Esophagus (tissue), 2 donors: Measurements from ENCODE around the gene PRKAR1B. TPM values are rescaled to one million over a fixed set of nuclear protein-coding genes. Genes with fewer than 3 reads are reported as not detected.
A peak's percentile ranks its signal among the peaks of the same experiment; 100 is the strongest.

Experiments used
- H3K27ac ChIP-seq, 2 donors: one replicate each; pipeline ENCODE4 v1.5.1; 2013; ENCODE audit warnings: low read depth in 2 of 2, mild to moderate bottlenecking in 2 of 2, inconsistent platforms in 1 of 2, low read length in 1 of 2, moderate library complexity in 1 of 2
- H3K27me3 ChIP-seq, 2 donors: one replicate each; pipeline ENCODE4 v1.6.1; 2013; ENCODE audit warnings: low read length in 2 of 2, control low read depth in 1 of 2, mild to moderate bottlenecking in 1 of 2; ENCODE audit not compliant: insufficient read depth in 2 of 2, control insufficient read depth in 1 of 2
- H3K36me3 ChIP-seq, 2 donors: one replicate each; pipeline ENCODE4 v1.6.1; 2013; ENCODE audit warnings: low read length in 1 of 2; ENCODE audit not compliant: control insufficient read depth in 2 of 2, insufficient read depth in 2 of 2
- H3K4me1 ChIP-seq, 2 donors: one replicate each; pipeline ENCODE4 v1.6.1; 2013; ENCODE audit warnings: low read length in 1 of 2; ENCODE audit not compliant: control insufficient read depth in 2 of 2, insufficient read depth in 2 of 2
- H3K4me3 ChIP-seq, 2 donors: one replicate each; pipeline ENCODE4 v1.5.1; 2013; ENCODE audit warnings: low read length in 2 of 2, mild to moderate bottlenecking in 2 of 2, low read depth in 1 of 2, moderate library complexity in 1 of 2
- H3K9me3 ChIP-seq, 2 donors: one replicate each; pipeline ENCODE4 v1.6.1; 2013; ENCODE audit warnings: mild to moderate bottlenecking in 2 of 2, low read depth in 1 of 2, low read length in 1 of 2, moderate library complexity in 1 of 2; ENCODE audit not compliant: control insufficient read depth in 2 of 2, insufficient read depth in 1 of 2
- WGBS, 2 donors: extraction: QIAGEN DNeasy Blood & Tissue Kit; methylation state at CpG; one replicate each; pipeline ENCODE4 v1.1.7; 2013; 5-methylcytosine and 5-hydroxymethylcytosine counted together
- polyA plus RNA-seq, 2 donors: library from polyadenylated mRNA; stranded (reverse); fragments of 200-250 nt; gene quantifications; one replicate each; pipeline ENCODE4 v1.2.3, GENCODE V29; 2013
- donor health status: healthy with polysubstance abuse.
- donor health status: Bipolar disorder and iron deficiency.

Gene PRKAR1B
- polyA plus RNA-seq, 2 donors: 10.4 to 10.9 TPM

GRCh38 chr7:604884-605531 is 122.1 kb downstream of the PRKAR1B start:
- Histone ChIP-seq H3K27ac (peak overlapping the region; percentile 81), H3K4me1 (peaks cover 0 to 7% of the 10 kb centered on the region in 2 donors), H3K27me3 (no peaks in the 10 kb centered on the region), H3K9me3 (no peaks in the 10 kb centered on the region), H3K4me3 (peak overlapping the region in 1 of 2 donors; percentile 26), H3K36me3 (peaks cover 0 to 2% of the 10 kb centered on the region in 2 donors)
- 72 to 78% methylated on average over 28 of the region's 28 CpGs for WGBS, 2 donors

DNA sequence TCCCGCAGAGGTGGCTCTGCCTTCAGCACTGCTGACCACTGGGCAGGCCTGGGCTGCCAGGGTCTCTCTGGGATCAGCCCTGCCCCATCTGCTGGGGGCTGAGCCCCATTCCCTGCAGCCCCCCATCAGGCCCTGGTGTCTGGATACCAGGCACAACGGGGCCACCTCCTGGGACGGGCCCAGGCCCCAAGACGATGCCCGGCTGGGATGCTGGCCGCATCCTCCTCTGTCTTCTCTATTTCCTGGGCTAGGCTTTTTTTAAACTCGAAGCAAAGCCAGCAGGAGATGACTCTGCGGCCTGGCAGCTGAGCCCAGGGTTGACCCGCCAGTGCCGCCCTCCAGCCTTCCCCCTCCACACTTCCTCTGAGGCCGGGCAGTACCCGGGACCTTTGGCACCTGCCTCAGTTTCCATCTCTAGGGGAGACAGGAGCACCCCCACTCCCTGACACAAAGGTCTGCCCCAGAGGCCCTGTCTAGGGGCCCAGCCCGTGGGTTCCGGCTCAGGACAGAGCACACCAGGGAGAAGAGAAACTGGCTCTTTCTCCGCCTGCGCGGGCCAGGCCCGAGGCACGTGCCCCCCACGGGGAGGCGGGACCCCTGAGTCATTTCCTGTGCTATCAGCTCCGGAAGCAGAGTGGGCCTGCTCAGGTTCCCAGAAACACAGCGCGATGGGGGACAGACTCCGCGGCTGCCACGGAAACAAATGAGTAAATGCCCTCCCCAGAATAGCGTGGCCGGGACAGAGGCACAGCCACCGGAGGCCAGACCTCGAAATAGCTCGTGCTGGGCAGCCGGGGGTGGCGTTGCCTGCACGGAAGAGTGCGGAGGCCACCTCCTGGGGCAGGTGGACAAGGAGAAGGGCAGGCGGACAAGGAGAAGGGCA is 122.8 kb downstream of the PRKAR1B start:
- Histone ChIP-seq H3K4me1 (peaks cover 0 to 5% of the 10 kb centered on the region in 2 donors), H3K27me3 (no peaks in the 10 kb centered on the region), H3K27ac (peak overlapping the region; percentile 81), H3K4me3 (peak overlapping the region in 1 of 2 donors; percentile 26), H3K36me3 (peaks cover 0 to 2% of the 10 kb centered on the region in 2 donors), H3K9me3 (no peaks in the 10 kb centered on the region)
- WGBS, 2 donors: 59 to 63% methylated on average over 36 to 37 of the region's 37 CpGs

- Histone ChIP-seq H3K4me1 (peaks cover 0 to 5% of the 10 kb centered on the region in 2 donors), H3K27ac (peak overlapping the region; percentile 53 to 81), H3K4me3 (no peak overlapping the region), H3K27me3 (no peaks in the 10 kb centered on the region), H3K36me3 (peaks cover 0 to 2% of the 10 kb centered on the region in 2 donors), H3K9me3 (no peaks in the 10 kb centered on the region)
- 88 to 90% methylated on average over 12 of the region's 12 CpGs for WGBS, 2 donors
Measured at GRCh38 chr7:603152-603951, 123.7 kb downstream of the PRKAR1B start.

GRCh38 chr7:602341-603141 is 124.5 kb downstream of the PRKAR1B start:
- no peaks in the 10 kb centered on the region for H3K27me3 ChIP-seq
- no peaks in the 10 kb centered on the region for H3K9me3 ChIP-seq
- peaks cover 0 to 2% of the 10 kb centered on the region in 2 donors for H3K36me3 ChIP-seq
- H3K4me1 ChIP-seq: peaks cover 0 to 5% of the 10 kb centered on the region in 2 donors
- 69 to 70% methylated on average over 35 to 38 of the region's 38 CpGs for WGBS, 2 donors
- H3K27ac ChIP-seq: peak overlapping the region; percentile 53 to 81
- no peak overlapping the region for H3K4me3 ChIP-seq

DNA sequence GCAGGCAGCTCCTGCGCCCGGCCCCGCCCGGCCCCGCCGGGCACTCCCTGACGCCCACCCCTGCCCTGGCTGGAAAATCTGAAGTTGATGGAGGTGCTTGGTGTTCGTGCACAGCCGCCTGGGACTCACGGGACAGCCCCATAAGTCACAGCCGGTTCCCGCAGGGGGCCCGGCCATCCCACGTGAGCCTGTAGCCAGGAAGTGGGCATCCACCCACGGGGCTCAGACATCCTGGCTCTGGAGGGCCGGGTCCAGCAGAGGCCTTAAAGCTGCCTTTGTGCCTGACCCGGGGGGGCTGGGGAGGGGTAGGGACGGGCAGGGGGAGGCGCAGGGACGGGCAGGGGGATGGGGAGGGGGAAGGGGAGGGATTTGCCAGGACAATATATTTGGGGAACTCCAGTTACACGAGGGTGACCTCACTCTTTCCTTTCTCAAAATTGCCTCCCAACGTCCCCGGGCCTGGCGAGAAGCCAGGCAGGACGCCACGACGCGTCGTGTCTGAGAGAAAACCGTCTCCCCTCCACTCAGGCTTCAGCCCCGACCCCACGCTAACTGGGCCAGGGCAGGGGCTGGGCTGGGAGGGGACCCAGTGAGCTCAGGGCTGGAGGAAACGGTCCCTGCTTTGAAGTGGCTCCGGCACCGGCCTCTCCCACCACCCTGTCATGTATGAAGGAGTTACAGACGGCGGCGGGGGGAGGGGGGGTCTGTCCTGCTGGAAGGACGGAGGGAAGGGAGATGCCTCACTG is 125.3 kb downstream of the PRKAR1B start:
- Histone ChIP-seq H3K4me3 (no peak overlapping the region), H3K27me3 (no peaks in the 10 kb centered on the region), H3K9me3 (no peaks in the 10 kb centered on the region), H3K36me3 (peaks cover 0 to 2% of the 10 kb centered on the region in 2 donors), H3K27ac (peak overlapping the region; percentile 53 to 81), H3K4me1 (peaks cover 0 to 5% of the 10 kb centered on the region in 2 donors)
- 39 to 40% methylated on average over 36 to 39 of the region's 39 CpGs for WGBS, 2 donors

GRCh38 chr7:601036-601594 is 126.0 kb downstream of the PRKAR1B start:
- no peaks in the 10 kb centered on the region for H3K27me3 ChIP-seq
- no peak overlapping the region for H3K4me3 ChIP-seq
- H3K36me3 ChIP-seq: peaks cover 0 to 2% of the 10 kb centered on the region in 2 donors
- peaks cover 0 to 5% of the 10 kb centered on the region in 2 donors for H3K4me1 ChIP-seq
- H3K9me3 ChIP-seq: no peaks in the 10 kb centered on the region
- WGBS, 2 donors: 72 to 78% methylated on average over 22 of the region's 22 CpGs
- peak overlapping the region; percentile 5 to 81 for H3K27ac ChIP-seq

DNA sequence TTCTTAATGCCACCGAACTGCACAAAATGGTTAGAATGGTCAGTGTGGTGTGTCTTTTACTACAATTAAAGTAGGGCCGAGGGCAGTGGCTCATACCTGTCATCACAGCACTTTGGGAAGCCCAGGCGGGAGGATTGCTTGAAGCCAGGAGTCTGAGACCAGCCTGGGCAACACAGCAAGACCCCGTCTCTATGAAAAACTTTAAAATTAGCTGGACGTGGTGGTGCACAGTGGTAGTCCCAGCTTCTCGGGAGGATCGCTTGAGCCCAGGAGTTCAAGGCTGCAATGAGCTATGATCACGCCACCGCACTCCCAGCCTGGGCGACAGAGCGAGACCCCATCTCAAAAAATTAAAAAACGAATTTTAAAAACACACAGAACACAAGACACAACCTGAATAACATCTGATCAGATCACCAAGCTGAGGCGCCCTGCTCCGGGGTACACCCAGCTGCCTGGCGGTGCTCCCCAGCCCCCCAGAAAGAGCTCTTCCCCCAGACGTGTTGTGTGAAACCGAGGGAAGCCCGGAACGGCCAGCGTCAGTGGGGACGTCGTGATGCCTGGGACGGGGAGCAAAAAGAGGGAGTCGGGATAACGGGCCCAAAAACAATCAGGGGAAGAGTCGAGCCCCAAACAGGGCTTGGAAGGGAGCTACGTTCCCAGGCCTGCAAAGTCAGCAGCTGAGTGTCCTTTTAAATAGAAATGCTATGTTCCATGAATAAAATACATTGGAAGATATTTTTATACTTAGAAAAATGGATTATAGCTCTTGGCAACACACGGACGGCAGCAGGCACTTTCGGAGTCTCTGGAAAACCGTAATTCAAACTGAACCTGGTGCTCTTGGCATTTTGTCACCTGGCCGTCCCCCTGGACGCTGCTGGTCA is 126.7 kb downstream of the PRKAR1B start:
- H3K4me3 ChIP-seq: no peak overlapping the region
- no peaks in the 10 kb centered on the region for H3K36me3 ChIP-seq
- peak overlapping the region in 1 of 2 donors; percentile 5 for H3K27ac ChIP-seq
- peaks cover 0 to 3% of the 10 kb centered on the region in 2 donors for H3K9me3 ChIP-seq
- 92% methylated on average over 33 of the region's 33 CpGs for WGBS, 2 donors
- peaks cover 0 to 5% of the 10 kb centered on the region in 2 donors for H3K4me1 ChIP-seq
- H3K27me3 ChIP-seq: no peaks in the 10 kb centered on the region
